ENCODE results near the gene OGFOD3.

Gene OGFOD3

DNA sequence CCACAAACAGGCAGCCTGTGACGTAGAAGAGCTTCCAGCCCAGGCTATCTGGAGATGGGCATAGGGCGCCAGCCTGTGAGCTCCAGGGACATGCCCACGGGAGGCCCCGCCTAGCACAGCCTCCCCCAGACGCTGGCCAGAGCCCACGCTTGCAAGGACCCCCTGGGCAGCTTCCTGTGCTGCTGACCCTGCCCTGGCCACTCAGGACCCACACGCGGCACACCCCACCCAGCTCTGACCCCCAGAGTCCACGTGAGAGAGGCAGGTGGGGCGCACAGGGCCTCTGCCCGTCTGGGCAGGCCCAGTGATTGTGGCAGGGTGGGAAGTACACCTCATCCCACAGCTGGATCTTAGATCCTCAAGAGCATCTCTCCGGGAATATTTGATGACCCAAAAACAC, 28.3 kb upstream of the OGFOD3 start:
- no peak for DNase-seq

DNA sequence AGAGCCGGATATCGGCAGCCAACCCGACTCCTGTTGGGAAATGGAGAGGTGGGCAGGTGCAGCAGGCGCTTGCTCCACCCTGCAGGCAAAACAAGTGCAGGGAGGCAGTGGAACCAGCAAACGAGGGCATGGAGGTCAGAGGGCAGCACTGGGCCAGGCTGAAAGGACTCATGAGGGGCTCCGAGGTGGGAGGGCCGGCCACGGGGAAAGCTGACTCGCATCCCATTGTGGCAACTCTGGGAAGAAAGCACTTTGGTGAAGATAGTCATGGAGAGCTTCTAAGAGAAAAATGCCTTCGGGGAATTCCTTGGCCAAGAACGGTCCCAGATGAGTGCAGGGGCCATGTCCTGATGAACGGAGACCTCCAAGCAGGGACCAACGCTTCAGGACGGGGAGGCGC, 27.7 kb upstream of the OGFOD3 start:
- no peak for DNase-seq

GRCh38 chr17:82445542-82445941, 27.2 kb upstream of the OGFOD3 start:
- DNase-seq: no peak

DNA sequence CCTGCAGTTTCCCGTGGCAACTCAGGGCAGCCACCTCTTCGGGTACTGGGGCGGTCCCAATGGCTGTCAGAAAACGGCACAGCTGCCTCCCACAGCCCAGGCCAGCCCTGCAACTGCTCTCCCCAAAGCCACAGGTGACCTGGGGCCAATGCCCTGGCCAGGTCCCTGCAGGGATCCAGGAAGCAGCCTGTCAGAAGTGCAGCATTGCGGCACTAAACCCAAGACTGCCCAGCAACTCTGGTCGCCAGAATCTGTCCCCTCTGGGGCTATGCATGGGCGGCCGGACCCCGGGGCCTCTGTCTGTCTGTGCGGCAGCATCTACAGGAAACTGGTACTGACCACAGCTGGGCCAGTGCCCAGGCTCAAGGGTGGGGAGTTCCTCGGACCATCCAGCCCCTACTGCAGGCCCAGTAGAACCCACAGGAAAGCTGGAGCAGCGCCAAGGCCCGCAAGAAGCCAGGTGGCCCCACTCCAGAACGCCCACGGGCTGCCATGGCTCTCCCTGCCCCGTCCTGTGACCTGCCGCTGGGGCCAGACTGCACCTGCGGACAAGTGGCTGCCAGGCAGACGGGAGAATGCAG, 26.6 kb upstream of the OGFOD3 start:
- DNase-seq: no peak

DNA sequence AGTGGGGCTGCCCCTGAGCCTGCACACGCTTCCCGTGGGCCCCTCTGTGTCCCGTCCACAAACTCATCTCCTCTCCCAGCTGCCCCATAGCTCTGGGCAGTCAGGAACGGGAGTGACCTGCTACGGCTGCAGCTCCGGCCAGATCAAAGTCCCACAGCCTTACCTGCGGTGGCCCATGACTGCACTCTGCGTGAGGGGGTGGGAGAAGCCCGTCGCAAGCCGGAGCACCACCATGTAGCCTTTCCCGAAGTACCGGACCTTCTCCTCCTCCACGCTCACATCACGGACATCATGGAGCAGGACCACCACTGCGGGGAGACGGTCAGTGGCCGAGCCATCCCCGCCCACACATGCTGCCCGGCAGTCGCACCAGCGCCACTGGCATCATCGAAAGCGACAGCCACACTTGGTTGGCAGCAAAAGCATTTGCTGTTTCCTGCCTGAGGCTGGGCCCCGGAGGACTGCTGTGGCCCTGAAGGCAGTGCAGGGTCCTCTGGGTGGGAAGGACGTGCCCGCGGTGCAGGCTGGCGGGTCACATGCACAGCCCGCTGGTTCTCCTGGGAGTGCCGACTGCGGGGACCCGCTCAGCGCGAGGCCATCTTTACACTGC, 26.0 kb upstream of the OGFOD3 start:
- no peak for DNase-seq

- DNase-seq: no peak
Measured at GRCh38 chr17:82443465-82444283, 25.3 kb upstream of the OGFOD3 start.

- DNase-seq: no peak
Measured at GRCh38 chr17:82442643-82443464, 24.5 kb upstream of the OGFOD3 start.

DNA sequence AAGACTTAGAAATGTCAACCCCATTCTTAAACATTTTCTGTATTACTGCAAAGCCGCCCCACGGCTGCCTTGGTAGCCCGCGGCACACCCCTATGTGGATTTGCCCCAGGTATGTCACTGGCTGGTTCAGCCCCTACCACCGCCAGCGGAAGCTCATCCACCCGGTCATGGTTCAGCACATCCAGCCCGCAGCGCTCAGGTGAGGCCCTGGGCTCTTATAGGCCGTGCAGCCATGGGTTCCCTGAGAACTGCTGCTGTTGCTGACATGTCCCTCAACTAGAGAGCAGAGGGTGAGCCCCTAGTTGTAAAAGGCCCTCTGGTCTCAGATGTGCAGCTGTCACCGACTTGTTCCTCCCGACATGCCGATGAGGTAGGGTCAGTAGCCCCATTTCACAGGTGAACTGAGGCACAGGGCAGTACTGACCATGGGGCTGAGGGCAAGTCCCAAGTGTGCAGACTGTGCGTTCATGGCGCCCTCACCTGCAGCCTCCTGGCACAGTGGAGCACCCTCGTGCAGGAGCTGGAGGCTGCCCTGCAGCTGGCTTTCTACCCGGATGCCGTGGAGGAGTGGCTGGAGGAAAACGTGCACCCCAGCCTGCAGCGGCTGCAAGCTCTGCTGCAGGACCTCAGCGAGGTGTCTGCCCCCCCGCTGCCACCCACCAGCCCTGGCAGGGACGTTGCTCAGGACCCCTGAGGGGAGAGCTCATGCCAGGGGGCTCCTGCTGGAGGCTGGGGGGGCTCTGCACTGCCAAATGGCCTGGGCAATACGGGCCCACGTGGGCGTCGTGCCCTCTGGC, 23.5 kb upstream of the OGFOD3 start:
- no peak for DNase-seq

GRCh38 chr17:82440991-82441627, 22.7 kb upstream of the OGFOD3 start:
- no peak for DNase-seq

- DNase-seq: no peak
Measured at GRCh38 chr17:82440469-82440981, 22.1 kb upstream of the OGFOD3 start.

GRCh38 chr17:82439829-82440365, 21.5 kb upstream of the OGFOD3 start:
- no peak for DNase-seq

DNA sequence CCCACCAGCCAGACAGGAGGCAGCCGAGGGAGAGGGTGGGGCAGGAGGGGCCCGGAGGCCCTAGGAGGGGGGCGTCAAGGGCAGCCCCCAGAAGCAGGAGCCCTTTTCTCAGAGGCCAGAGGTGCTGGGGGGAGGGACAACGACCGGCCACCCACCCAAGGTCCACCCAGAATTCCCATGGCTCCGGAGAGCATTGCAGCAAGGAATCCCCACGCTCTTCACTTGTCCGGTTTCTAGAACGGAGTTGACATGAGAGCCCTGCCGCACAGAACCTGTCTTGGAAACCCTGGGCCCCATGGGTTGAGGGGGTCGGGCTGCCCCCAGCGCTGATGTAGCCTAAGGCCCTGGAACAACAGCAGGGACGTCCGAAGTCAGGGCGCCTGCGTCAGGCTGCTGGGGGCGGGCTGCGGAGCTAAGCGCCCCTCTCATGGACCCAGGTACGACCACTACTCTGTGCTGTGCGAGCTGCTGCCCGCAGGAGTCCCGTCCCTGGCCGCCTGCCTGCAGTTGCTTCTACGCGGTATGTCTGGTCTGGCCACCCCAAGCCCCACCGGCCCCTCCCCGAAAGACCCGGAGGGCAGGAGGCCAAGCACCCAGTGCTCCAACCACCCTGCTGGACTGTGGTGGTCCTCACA, 20.9 kb upstream of the OGFOD3 start:
- DNase-seq: no peak

- no peak for DNase-seq
Measured at GRCh38 chr17:82438401-82439193, 20.2 kb upstream of the OGFOD3 start.

- DNase-seq: no peak
Measured at GRCh38 chr17:82437325-82437668, 18.9 kb upstream of the OGFOD3 start.

GRCh38 chr17:82436601-82437324, 18.4 kb upstream of the OGFOD3 start:
- DNase-seq: no peak

DNA sequence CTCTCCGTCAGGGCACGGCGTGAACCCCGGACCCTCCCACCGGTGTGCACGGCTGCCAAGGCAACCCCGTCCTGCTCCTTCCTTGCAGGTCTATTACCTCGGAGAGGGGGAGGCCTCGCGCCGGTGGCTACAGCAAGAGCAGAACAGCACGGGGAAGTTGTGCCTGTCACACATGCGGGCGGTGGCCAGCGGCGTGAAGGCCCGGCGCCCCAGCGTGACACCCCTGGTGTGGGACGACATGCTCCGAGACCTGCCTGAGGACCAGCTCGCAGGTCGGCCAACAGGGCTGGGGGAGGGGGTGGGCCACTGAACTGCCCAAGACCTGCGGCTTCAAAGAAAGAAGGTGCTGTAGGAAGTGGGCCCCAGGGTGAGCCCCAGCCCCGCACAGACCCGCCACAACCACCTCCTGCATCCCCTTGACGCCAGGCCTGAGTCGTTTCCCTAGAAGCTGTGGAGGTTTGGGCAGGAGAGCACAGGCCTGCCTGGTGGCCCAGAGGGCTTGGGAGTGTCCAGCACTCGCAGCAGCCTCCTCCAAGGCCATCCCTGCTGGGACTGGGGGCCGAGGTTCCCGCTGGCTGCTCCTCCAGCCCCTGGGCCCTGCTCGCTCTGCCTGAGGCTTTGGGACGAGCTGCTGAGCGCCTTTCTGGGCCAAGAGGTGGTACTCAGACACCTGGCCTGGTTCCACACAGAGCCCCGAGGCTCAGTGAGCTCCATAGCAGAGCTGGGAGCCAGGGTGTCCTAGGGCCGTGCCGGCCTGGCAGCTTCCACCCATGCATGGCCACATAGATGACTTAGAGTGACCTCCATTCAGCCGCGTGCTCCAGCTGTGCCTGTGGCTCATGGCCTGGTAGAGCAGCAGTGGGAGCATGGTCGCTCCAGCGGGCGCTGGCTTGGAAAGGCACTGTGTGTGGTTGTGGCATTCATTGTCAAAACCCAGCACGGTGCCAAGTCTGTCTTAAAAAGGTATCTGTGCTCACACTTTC, 17.5 kb upstream of the OGFOD3 start:
- DNase-seq: no peak

DNA sequence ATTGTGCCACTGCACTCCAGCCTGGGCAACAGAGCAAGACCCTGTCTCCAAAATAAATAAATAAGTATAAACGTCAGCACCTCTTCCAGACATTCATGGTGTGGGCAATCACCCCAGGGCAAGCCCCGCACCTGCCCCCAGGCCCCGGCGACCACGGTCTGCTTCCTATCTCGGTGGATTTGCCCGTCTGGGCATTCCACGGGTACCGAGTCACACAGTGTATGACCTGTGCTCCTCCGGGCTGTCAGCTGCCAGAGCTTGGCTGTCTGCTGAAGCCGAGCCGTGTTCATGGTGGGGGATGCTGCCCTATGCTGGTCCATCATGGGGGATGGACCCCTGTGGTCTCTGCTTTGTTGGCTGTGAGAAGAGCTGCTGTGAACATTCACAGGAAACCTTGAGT, 16.7 kb upstream of the OGFOD3 start:
- no peak for DNase-seq

DNA sequence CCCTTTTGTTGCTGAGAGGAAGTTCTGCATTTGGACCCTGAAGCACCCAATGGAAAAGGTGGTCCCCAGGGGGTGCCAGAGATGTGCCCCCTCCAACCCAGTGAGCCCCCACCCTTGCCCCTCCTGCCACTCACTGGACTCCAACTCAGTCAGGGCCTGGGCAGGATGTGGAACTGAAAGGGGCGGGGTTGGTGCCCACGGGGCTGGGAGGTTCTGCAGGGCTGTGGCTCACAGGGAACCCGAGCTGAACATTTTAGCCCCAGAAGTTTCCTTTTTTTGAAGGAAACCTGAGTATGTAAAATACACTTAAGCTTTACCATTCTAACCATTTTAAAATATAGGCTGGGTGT, 15.8 kb upstream of the OGFOD3 start:
- peak; percentile 36 for DNase-seq
